Stimulated activated memory B cell treated with anti-CD40 and anti-IgM and Interleukin-4, amounts not matched to agents 10 μg/mL and 1 μg/mL and 100 μg/mL, for 72 hours (primary cell): Measurements from ENCODE around the gene NLGN3.
"Not testable (repeated sequence)": the region's sequence is repeated elsewhere in the genome, so short reads cannot be mapped to it uniquely, and the experiment has no call there.

Experiments used
- ATAC-seq: fragments of 150-1000 bp; cut with Tn5 transposase; 2 replicates; pipeline ENCODE4 v1.10.0; 2021
- H3K27ac Mint-ChIP-seq: one replicate; pipeline ENCODE4 v1.8.0; 2022; ENCODE audit warnings: mild to moderate bottlenecking, mixed read lengths
- H3K27me3 Mint-ChIP-seq: one replicate; pipeline ENCODE4 v1.8.0; 2022; ENCODE audit warnings: mixed read lengths
- H3K36me3 Mint-ChIP-seq: one replicate; pipeline ENCODE4 v1.8.0; 2022; ENCODE audit warnings: mixed read lengths
- H3K4me1 Mint-ChIP-seq: one replicate; pipeline ENCODE4 v1.8.0; 2022; ENCODE audit warnings: mixed read lengths
- H3K4me3 Mint-ChIP-seq: one replicate; pipeline ENCODE4 v1.8.0; 2022; ENCODE audit warnings: mild to moderate bottlenecking, moderate library complexity, mixed read lengths
- H3K9me3 Mint-ChIP-seq: one replicate; pipeline ENCODE4 v1.8.0; 2022; ENCODE audit warnings: mixed read lengths

Gene NLGN3

GRCh38 chrX:71174795-71175194, 30.2 kb downstream of the NLGN3 start:
- no peak overlapping the region for H3K27ac Mint-ChIP-seq
- H3K4me1 Mint-ChIP-seq = peaks cover 10% of the 10 kb centered on the region
- no peaks in the 10 kb centered on the region for H3K27me3 Mint-ChIP-seq
- no peak for ATAC-seq
- no peak overlapping the region for H3K4me3 Mint-ChIP-seq
- peaks cover 31% of the 10 kb centered on the region for H3K36me3 Mint-ChIP-seq
- H3K9me3 Mint-ChIP-seq = no peaks in the 10 kb centered on the region

- no peak overlapping the region for H3K27ac Mint-ChIP-seq
Observed at GRCh38 chrX:71175531-71175930, 30.9 kb downstream of the NLGN3 start.

DNA sequence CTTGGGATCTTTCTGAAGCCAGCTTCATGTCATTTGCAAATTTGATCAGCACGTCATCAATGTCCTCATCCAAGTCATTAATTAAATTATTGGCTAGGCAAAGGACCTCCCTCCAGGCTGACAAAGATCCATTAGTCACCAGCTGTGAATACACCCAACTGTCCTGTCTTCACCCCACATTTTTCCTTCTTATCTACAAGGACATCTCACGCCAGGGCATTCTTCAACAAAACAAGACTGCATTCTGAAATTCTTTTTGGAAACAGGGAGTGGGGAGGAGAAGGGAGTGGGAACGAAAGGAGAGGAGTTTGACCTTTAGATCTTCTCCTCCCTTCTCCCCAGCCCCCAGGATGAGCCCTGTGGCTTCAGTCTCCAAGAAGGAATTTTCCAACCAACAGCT, 32.7 kb downstream of the NLGN3 start:
- H3K27me3 Mint-ChIP-seq = no peaks in the 10 kb centered on the region
- H3K27ac Mint-ChIP-seq = no peak overlapping the region
- H3K4me3 Mint-ChIP-seq = no peak overlapping the region
- H3K36me3 Mint-ChIP-seq = peaks cover 24% of the 10 kb centered on the region
- ATAC-seq = no peak
- H3K4me1 Mint-ChIP-seq = peaks cover under 1% of the 10 kb centered on the region
- no peaks in the 10 kb centered on the region for H3K9me3 Mint-ChIP-seq

More at GRCh38 chrX:71175531-71175930, 30.9 kb downstream of the NLGN3 start:
- no peak for ATAC-seq
- H3K27me3 Mint-ChIP-seq = no peaks in the 10 kb centered on the region
- peaks cover 31% of the 10 kb centered on the region for H3K36me3 Mint-ChIP-seq
- peaks cover 6% of the 10 kb centered on the region for H3K4me1 Mint-ChIP-seq
- no peaks in the 10 kb centered on the region for H3K9me3 Mint-ChIP-seq
- H3K4me3 Mint-ChIP-seq = no peak overlapping the region

DNA sequence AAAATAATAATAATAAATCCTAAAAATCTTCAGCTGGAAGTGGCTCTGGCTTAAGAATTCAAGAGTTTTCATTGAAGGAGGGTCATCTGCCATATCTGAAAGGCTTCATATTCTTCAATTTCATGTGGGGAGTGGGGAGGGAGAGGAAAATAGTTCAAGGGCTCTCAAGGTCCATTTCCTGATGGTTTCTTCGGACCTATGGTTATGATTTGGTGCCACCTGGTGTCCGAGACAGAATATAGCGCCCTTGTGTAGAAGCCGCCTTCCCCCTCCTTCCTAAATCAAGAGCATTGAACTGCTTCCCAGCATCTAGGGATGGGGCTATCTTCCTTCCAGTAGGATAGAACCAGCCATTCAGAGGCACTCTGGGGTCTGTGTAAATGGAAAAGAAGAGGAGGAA, 34.3 kb downstream of the NLGN3 start:
- Mint-ChIP-seq H3K4me1 (peaks cover 6% of the 10 kb centered on the region), H3K27me3 (no peaks in the 10 kb centered on the region), H3K4me3 (no peak overlapping the region), H3K9me3 (no peaks in the 10 kb centered on the region), H3K27ac (no peak overlapping the region), H3K36me3 (peaks cover 18% of the 10 kb centered on the region)
- ATAC-seq = no peak

DNA sequence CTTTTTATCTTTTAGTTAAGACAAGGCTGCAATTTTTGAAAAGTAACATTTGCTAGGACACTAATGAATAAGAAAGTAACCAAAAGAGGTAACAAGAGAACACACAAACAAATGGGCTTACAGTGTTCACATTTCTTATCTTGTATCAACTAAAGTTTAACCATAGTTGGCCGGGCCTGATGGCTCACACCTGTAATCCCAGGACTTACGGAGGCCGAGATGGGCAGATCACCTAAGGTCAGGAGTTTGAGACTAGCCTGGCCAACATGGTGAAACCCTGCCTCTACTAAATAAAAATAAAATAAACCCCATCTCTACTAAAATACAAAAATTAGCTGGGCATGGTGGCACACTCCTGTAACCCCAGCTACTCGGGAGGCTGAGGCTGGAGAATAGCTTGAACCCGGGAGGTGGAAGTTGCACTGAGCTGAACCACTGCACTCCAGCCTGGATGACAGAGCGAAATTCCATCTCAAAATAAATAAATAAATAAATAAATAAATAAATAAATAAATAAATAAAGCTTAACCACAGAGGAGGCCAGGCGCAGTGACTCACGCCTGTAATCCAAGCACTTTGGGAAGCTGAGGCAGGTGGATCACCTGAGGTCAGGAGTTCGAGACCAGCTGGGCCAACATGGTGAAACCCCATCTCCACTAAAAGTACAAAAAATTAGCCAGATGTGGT, 36.1 kb downstream of the NLGN3 start:
- not testable (repeated sequence) for H3K27ac Mint-ChIP-seq, H3K4me1 Mint-ChIP-seq, H3K36me3 Mint-ChIP-seq, H3K27me3 Mint-ChIP-seq, ATAC-seq, H3K9me3 Mint-ChIP-seq
- peak overlapping the region; percentile 50 for H3K4me3 Mint-ChIP-seq

DNA sequence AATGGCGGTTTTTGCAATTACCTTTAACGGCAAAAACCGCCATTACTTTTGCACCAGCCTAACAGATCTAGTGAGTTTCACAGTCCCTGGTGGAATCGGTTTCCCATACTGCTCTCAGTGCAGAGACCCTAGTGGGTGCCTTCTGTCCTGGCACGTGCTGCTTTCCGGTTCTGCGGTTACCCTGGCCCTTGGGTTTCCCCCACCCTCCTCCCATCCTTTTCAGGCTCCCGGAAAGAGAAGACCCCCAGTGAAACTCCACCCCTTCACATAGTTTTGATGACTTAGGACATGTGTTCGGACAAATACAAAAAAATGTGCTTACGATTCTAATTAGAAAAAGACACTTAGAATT, 36.9 kb downstream of the NLGN3 start:
- H3K4me3 Mint-ChIP-seq = peak overlapping the region; percentile 91
- peak overlapping the region; percentile 92 for H3K27ac Mint-ChIP-seq

GRCh38 chrX:71181910-71182799, 37.5 kb downstream of the NLGN3 start:
- H3K36me3 Mint-ChIP-seq = peaks cover 5% of the 10 kb centered on the region
- H3K4me3 Mint-ChIP-seq = peak overlapping the region; percentile 91
- H3K27ac Mint-ChIP-seq = peak overlapping the region; percentile 92
- peaks cover 6% of the 10 kb centered on the region for H3K4me1 Mint-ChIP-seq
- H3K27me3 Mint-ChIP-seq = no peaks in the 10 kb centered on the region
- peak; percentile 96 for ATAC-seq
- H3K9me3 Mint-ChIP-seq = no peaks in the 10 kb centered on the region

More for the DNA sequence above, 36.9 kb downstream of the NLGN3 start:
- no peaks in the 10 kb centered on the region for H3K9me3 Mint-ChIP-seq
- peaks cover 6% of the 10 kb centered on the region for H3K4me1 Mint-ChIP-seq
- no peaks in the 10 kb centered on the region for H3K27me3 Mint-ChIP-seq
- peak; percentile 68 for ATAC-seq
- peaks cover 9% of the 10 kb centered on the region for H3K36me3 Mint-ChIP-seq

GRCh38 chrX:71182871-71183270, 38.2 kb downstream of the NLGN3 start:
- peaks cover 6% of the 10 kb centered on the region for H3K4me1 Mint-ChIP-seq
- no peaks in the 10 kb centered on the region for H3K9me3 Mint-ChIP-seq
- peak overlapping the region; percentile 91 for H3K4me3 Mint-ChIP-seq
- peak overlapping the region; percentile 92 for H3K27ac Mint-ChIP-seq
- no peaks in the 10 kb centered on the region for H3K27me3 Mint-ChIP-seq
- no peaks in the 10 kb centered on the region for H3K36me3 Mint-ChIP-seq
- ATAC-seq = no peak

- H3K9me3 Mint-ChIP-seq = no peaks in the 10 kb centered on the region
- H3K4me1 Mint-ChIP-seq = peaks cover 6% of the 10 kb centered on the region
- no peaks in the 10 kb centered on the region for H3K36me3 Mint-ChIP-seq
- H3K27ac Mint-ChIP-seq = no peak overlapping the region
- H3K4me3 Mint-ChIP-seq = no peak overlapping the region
- H3K27me3 Mint-ChIP-seq = no peaks in the 10 kb centered on the region
- no peak for ATAC-seq
Observed at GRCh38 chrX:71183341-71183740, 38.7 kb downstream of the NLGN3 start.

DNA sequence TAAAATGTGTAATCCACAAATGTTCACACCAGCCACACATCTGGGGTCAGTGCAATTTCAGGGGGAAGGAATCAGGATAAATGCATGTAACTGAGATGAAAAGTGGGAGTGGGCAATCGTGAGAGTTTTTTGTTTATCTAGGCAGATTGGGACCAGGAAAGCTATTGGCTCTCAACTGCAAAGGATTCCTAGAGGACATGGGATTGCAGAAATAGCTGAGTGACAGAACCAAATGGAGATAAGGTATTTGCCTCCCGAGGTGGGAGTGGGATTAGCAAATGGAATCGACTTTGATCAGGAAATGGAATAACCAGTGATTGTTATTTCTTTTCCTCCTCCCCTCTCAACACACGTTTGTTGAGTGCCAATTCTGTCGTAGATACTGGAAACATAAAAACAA, 39.5 kb downstream of the NLGN3 start:
- no peaks in the 10 kb centered on the region for H3K36me3 Mint-ChIP-seq
- H3K27ac Mint-ChIP-seq = peak overlapping the region; percentile 38
- no peak overlapping the region for H3K4me3 Mint-ChIP-seq
- no peak for ATAC-seq
- H3K9me3 Mint-ChIP-seq = no peaks in the 10 kb centered on the region
- no peaks in the 10 kb centered on the region for H3K27me3 Mint-ChIP-seq
- H3K4me1 Mint-ChIP-seq = peaks cover 6% of the 10 kb centered on the region

DNA sequence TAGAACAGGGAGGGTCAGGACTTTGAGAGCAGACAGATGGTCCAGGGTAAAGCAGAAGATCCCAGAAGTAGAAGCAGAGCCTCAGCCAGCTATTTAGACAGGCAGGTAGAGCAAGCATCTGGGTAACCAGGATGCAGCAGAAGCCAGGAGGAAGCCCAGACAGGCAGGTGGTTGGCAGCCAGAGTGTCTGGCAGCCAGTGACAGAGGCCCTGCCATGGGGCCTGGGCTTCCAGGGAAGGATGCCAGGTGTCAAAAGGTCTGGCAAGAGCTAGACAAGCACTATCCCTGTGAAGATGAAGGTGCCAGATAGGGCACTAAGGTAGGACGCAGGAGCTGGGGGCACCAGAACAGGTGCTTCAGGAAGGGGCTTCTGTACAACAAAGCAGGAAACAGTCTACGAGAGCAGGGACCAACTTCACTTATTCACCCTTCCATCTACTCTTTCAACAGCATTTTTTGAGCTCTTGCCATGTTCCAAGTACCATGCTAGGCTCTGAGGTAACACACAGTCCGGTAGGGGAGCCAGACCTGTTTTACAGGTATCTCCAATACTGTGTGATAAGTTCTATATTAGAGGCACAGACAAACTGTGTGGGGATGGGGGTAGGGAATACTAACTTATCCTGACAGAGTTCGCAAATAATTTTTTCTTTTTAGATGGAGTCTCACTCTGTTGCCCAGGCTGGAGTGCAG, 40.3 kb downstream of the NLGN3 start:
- no peaks in the 10 kb centered on the region for H3K36me3 Mint-ChIP-seq
- peak overlapping the region; percentile 38 for H3K27ac Mint-ChIP-seq
- no peak overlapping the region for H3K4me3 Mint-ChIP-seq
- no peaks in the 10 kb centered on the region for H3K27me3 Mint-ChIP-seq
- no peak for ATAC-seq
- H3K4me1 Mint-ChIP-seq = peaks cover 6% of the 10 kb centered on the region
- no peaks in the 10 kb centered on the region for H3K9me3 Mint-ChIP-seq

GRCh38 chrX:71191248-71191647, 46.6 kb downstream of the NLGN3 start:
- Mint-ChIP-seq H3K4me1 (peaks cover 19% of the 10 kb centered on the region), H3K4me3 (no peak overlapping the region), H3K9me3 (no peaks in the 10 kb centered on the region), H3K27me3 (no peaks in the 10 kb centered on the region), H3K36me3 (peaks cover 22% of the 10 kb centered on the region), H3K27ac (peak overlapping the region; percentile 22)
- ATAC-seq = no peak

- H3K9me3 Mint-ChIP-seq = no peaks in the 10 kb centered on the region
Observed at GRCh38 chrX:71195964-71196649, 51.5 kb downstream of the NLGN3 start.

GRCh38 chrX:71198066-71198465, 53.4 kb downstream of the NLGN3 start:
- peaks cover 19% of the 10 kb centered on the region for H3K4me1 Mint-ChIP-seq
- no peaks in the 10 kb centered on the region for H3K9me3 Mint-ChIP-seq
- ATAC-seq = peak; percentile 90
- H3K27ac Mint-ChIP-seq = peak overlapping the region; percentile 83
- H3K4me3 Mint-ChIP-seq = peak overlapping the region; percentile 89
- H3K36me3 Mint-ChIP-seq = peaks cover 6% of the 10 kb centered on the region
- no peaks in the 10 kb centered on the region for H3K27me3 Mint-ChIP-seq

More at GRCh38 chrX:71195964-71196649, 51.5 kb downstream of the NLGN3 start:
- peak overlapping the region; percentile 87 for H3K4me3 Mint-ChIP-seq
- peak; percentile 73 for ATAC-seq
- H3K27ac Mint-ChIP-seq = peak overlapping the region; percentile 92
- no peaks in the 10 kb centered on the region for H3K27me3 Mint-ChIP-seq
- peaks cover 17% of the 10 kb centered on the region for H3K36me3 Mint-ChIP-seq
- peaks cover 27% of the 10 kb centered on the region for H3K4me1 Mint-ChIP-seq
